Activated CD4-positive, alpha-beta memory T cell treated with anti-CD3 and anti-CD28 coated beads for 36 hours (primary cell): ENCODE data around the gene SHISAL1. TPM values are rescaled to one million over a fixed set of nuclear protein-coding genes. Genes with fewer than 3 reads are reported as not detected.

ENCODE experiments used
- CTCF ChIA-PET: fragments of 350-600 bp; sonication (Branson Sonifier 250); formaldehyde crosslinking; loops from one replicate; lab custom pipeline; 2021; ENCODE audit warnings: antibody characterized with exemption, inconsistent platforms; lab: Charles Lee
- POLR2A ChIA-PET: fragments of 350-600 bp; sonication (Branson Sonifier 250); formaldehyde crosslinking; loops from one replicate; lab custom pipeline; 2021; ENCODE audit warnings: antibody characterized with exemption; lab: Charles Lee
- DNase-seq: peaks from one replicate; pipeline ENCODE4 v3.0.0-alpha.2; 2020
- H3K27ac Mint-ChIP-seq: one replicate; pipeline ENCODE4 v1.8.0; 2021; ENCODE audit warnings: mixed read lengths
- H3K27me3 Mint-ChIP-seq: one replicate; pipeline ENCODE4 v1.8.0; 2021; ENCODE audit warnings: mixed read lengths
- H3K36me3 Mint-ChIP-seq: one replicate; pipeline ENCODE4 v1.8.0; 2021; ENCODE audit warnings: mixed read lengths
- H3K4me1 Mint-ChIP-seq: one replicate; pipeline ENCODE4 v1.8.0; 2021; ENCODE audit warnings: low read depth, mixed read lengths
- H3K4me3 Mint-ChIP-seq: one replicate; pipeline ENCODE4 v1.8.0; 2021; ENCODE audit warnings: mild to moderate bottlenecking, mixed read lengths
- H3K9me3 Mint-ChIP-seq: one replicate; pipeline ENCODE4 v1.8.0; 2021; ENCODE audit warnings: mixed read lengths
- intact Hi-C: fragments of 100-400 bp; cut with micrococcal nuclease; formaldehyde crosslinking; loops from one replicate; pipeline ENCODE4 v1.15.1; 2023
- total RNA-seq, 2 experiments: library from RNA; stranded (reverse); gene quantifications; one replicate each; pipeline ENCODE4 v1.2.3, GENCODE V29; 2021

SHISAL1 gene
- total RNA-seq, 2 experiments from 2014 or later: not detected

- intact Hi-C loops: no loop called here
- no peaks in the 10 kb centered on the region for H3K4me1 Mint-ChIP-seq
- H3K4me3 Mint-ChIP-seq: no peak overlapping the region
- no peaks in the 10 kb centered on the region for H3K9me3 Mint-ChIP-seq
- DNase-seq: no peak
- ChIA-PET POLR2A (no interaction called here), CTCF (no interaction called here)
- H3K27me3 Mint-ChIP-seq: peaks cover 10% of the 10 kb centered on the region
- H3K36me3 Mint-ChIP-seq: no peaks in the 10 kb centered on the region
- no peak overlapping the region for H3K27ac Mint-ChIP-seq
Observed at GRCh38 chr22:44269757-44270555, 42.8 kb downstream of the SHISAL1 start.

- H3K36me3 Mint-ChIP-seq: no peaks in the 10 kb centered on the region
- H3K4me1 Mint-ChIP-seq: no peaks in the 10 kb centered on the region
- no peak overlapping the region for H3K27ac Mint-ChIP-seq
- H3K27me3 Mint-ChIP-seq: peaks cover 10% of the 10 kb centered on the region
- intact Hi-C loops: no loop called here
- ChIA-PET CTCF (no interaction called here), POLR2A (no interaction called here)
- DNase-seq: no peak
- no peak overlapping the region for H3K4me3 Mint-ChIP-seq
- H3K9me3 Mint-ChIP-seq: no peaks in the 10 kb centered on the region
Observed at GRCh38 chr22:44269117-44269498, 43.6 kb downstream of the SHISAL1 start.

GRCh38 chr22:44268431-44269116, 44.2 kb downstream of the SHISAL1 start:
- Mint-ChIP-seq H3K27me3 (peaks cover 9% of the 10 kb centered on the region), H3K36me3 (no peaks in the 10 kb centered on the region), H3K4me1 (no peaks in the 10 kb centered on the region), H3K4me3 (no peak overlapping the region), H3K27ac (no peak overlapping the region), H3K9me3 (no peaks in the 10 kb centered on the region)
- intact Hi-C loops: no loop called here
- ChIA-PET POLR2A (no interaction called here), CTCF (no interaction called here)
- DNase-seq: no peak

GRCh38 chr22:44267856-44268255, 44.9 kb downstream of the SHISAL1 start:
- no peak overlapping the region for H3K27ac Mint-ChIP-seq
- peaks cover 8% of the 10 kb centered on the region for H3K27me3 Mint-ChIP-seq
- H3K4me3 Mint-ChIP-seq: no peak overlapping the region
- intact Hi-C loops: no loop called here
- H3K36me3 Mint-ChIP-seq: no peaks in the 10 kb centered on the region
- POLR2A ChIA-PET: no interaction called here
- no peaks in the 10 kb centered on the region for H3K9me3 Mint-ChIP-seq
- H3K4me1 Mint-ChIP-seq: no peaks in the 10 kb centered on the region
- CTCF ChIA-PET: no interaction called here
- DNase-seq: no peak

GRCh38 chr22:44266796-44267760, 45.7 kb downstream of the SHISAL1 start:
- no peaks in the 10 kb centered on the region for H3K36me3 Mint-ChIP-seq
- H3K4me3 Mint-ChIP-seq: no peak overlapping the region
- H3K27ac Mint-ChIP-seq: no peak overlapping the region
- peaks cover 8% of the 10 kb centered on the region for H3K27me3 Mint-ChIP-seq
- ChIA-PET CTCF (no interaction called here), POLR2A (no interaction called here)
- H3K9me3 Mint-ChIP-seq: no peaks in the 10 kb centered on the region
- intact Hi-C loops: no loop called here
- no peak for DNase-seq
- no peaks in the 10 kb centered on the region for H3K4me1 Mint-ChIP-seq

- intact Hi-C loops: no loop called here
- H3K27me3 Mint-ChIP-seq: peaks cover 4% of the 10 kb centered on the region
- H3K9me3 Mint-ChIP-seq: no peaks in the 10 kb centered on the region
- ChIA-PET POLR2A (no interaction called here), CTCF (no interaction called here)
- H3K4me3 Mint-ChIP-seq: no peak overlapping the region
- no peaks in the 10 kb centered on the region for H3K36me3 Mint-ChIP-seq
- no peak overlapping the region for H3K27ac Mint-ChIP-seq
- DNase-seq: no peak
- no peaks in the 10 kb centered on the region for H3K4me1 Mint-ChIP-seq
Observed at GRCh38 chr22:44263547-44263946, 49.2 kb downstream of the SHISAL1 start.

GRCh38 chr22:44261861-44262595, 50.7 kb downstream of the SHISAL1 start:
- CTCF ChIA-PET: no interaction called here
- Mint-ChIP-seq H3K4me1 (no peaks in the 10 kb centered on the region), H3K9me3 (no peaks in the 10 kb centered on the region), H3K36me3 (no peaks in the 10 kb centered on the region), H3K4me3 (no peak overlapping the region), H3K27me3 (peaks cover 3% of the 10 kb centered on the region), H3K27ac (no peak overlapping the region)
- intact Hi-C loops: no loop called here
- POLR2A ChIA-PET: no interaction called here
- DNase-seq: no peak

GRCh38 chr22:44261164-44261860, 51.4 kb downstream of the SHISAL1 start:
- no peak for DNase-seq
- Mint-ChIP-seq H3K4me1 (no peaks in the 10 kb centered on the region), H3K9me3 (no peaks in the 10 kb centered on the region), H3K4me3 (no peak overlapping the region), H3K27me3 (peaks cover 7% of the 10 kb centered on the region), H3K27ac (no peak overlapping the region), H3K36me3 (no peaks in the 10 kb centered on the region)
- intact Hi-C loops: no loop called here
- ChIA-PET POLR2A (no interaction called here), CTCF (no interaction called here)

- H3K27ac Mint-ChIP-seq: no peak overlapping the region
- CTCF ChIA-PET: interaction anchor here (0.6 kb wide), 1 partner anchor 18 kb away, joined by 3 read pairs; no protein-coding TSS in a partner anchor
- intact Hi-C loops: no loop called here
Observed at GRCh38 chr22:44260216-44261035, 52.3 kb downstream of the SHISAL1 start.

GRCh38 chr22:44259366-44260215, 53.2 kb downstream of the SHISAL1 start:
- H3K9me3 Mint-ChIP-seq: no peaks in the 10 kb centered on the region
- H3K27me3 Mint-ChIP-seq: peaks cover 15% of the 10 kb centered on the region
- H3K4me3 Mint-ChIP-seq: no peak overlapping the region
- no peaks in the 10 kb centered on the region for H3K36me3 Mint-ChIP-seq
- intact Hi-C loops: no loop called here
- no peaks in the 10 kb centered on the region for H3K4me1 Mint-ChIP-seq
- no peak for DNase-seq
- no peak overlapping the region for H3K27ac Mint-ChIP-seq
- ChIA-PET POLR2A (no interaction called here), CTCF (interaction anchor here (0.6 kb wide), 1 partner anchor 19 kb away, joined by 3 read pairs; no protein-coding TSS in a partner anchor)

More at GRCh38 chr22:44260216-44261035, 52.3 kb downstream of the SHISAL1 start:
- H3K9me3 Mint-ChIP-seq: no peaks in the 10 kb centered on the region
- peaks cover 12% of the 10 kb centered on the region for H3K27me3 Mint-ChIP-seq
- no peak overlapping the region for H3K4me3 Mint-ChIP-seq
- POLR2A ChIA-PET: no interaction called here
- H3K36me3 Mint-ChIP-seq: no peaks in the 10 kb centered on the region
- no peaks in the 10 kb centered on the region for H3K4me1 Mint-ChIP-seq
- DNase-seq: no peak
